ENCODE measurements around the gene BAZ2B.

GRCh38 chr2:159356053-159356554 lies 260.2 kb downstream of the BAZ2B start:
- TF ChIP-seq CTCF (IDR thresholded peaks at IDR 0.05), result no peak
- no peak for TF ChIP-seq POLR2A (IDR thresholded peaks at IDR 0.05)

All from testis (tissue), 2 donors.